CD4-positive, alpha-beta T cell treated with Interferon alpha-2 for 1 hour (primary cell): Measurements from ENCODE around the gene TBL2.
"Not testable (repeated sequence)": the region's sequence is repeated elsewhere in the genome, so short reads cannot be mapped to it uniquely, and the experiment has no call there.

ENCODE experiments used
- DNase-seq, 2 donors: peaks; one replicate each; pipeline ENCODE4 v3.0.0-alpha.2; 2020 to 2022

The TBL2 gene, protein sequence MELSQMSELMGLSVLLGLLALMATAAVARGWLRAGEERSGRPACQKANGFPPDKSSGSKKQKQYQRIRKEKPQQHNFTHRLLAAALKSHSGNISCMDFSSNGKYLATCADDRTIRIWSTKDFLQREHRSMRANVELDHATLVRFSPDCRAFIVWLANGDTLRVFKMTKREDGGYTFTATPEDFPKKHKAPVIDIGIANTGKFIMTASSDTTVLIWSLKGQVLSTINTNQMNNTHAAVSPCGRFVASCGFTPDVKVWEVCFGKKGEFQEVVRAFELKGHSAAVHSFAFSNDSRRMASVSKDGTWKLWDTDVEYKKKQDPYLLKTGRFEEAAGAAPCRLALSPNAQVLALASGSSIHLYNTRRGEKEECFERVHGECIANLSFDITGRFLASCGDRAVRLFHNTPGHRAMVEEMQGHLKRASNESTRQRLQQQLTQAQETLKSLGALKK

DNA sequence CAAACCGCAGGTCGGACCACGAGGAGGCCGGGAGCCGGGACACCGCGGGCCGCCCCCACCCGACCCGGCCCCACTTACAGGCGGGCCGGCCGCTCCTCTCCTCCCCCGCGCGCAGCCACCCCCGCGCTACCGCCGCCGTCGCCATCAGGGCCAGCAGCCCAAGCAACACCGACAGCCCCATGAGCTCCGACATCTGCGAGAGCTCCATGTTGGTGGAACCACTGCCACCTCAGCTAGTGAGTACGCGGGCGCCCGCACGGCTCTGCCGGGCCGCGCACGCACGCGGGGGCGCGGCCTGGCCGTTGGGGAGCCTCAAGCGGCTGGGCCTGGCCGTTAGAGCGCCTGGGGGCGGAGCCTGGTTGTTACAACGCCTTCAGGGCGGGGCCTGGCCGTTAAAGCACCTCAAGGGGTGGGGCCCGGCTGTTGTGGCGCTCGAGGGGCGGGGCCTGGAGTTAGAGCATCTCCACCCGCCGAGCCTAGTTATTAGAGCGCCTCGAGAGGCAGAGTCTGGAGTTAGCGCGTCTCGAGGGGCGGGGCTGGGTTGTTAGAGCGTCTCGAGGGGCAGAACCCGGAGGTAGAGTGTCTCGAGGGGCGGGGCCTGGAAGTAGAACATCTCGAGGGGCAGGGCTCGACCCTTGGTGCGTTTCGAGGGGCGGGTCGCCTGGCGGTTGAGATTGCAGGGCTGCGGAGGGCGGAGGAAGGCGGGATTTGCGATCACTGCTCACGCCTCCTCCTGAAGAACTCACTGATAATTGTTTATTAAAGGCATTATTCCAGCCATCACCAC, at the start of gene TBL2:
Gene TBL2 (minus strand): TSS at position 238 of the 787 bp plus-strand sequence. CDS start 30 bp downstream, at position 208.
- peak; percentile 99 for DNase-seq

DNA sequence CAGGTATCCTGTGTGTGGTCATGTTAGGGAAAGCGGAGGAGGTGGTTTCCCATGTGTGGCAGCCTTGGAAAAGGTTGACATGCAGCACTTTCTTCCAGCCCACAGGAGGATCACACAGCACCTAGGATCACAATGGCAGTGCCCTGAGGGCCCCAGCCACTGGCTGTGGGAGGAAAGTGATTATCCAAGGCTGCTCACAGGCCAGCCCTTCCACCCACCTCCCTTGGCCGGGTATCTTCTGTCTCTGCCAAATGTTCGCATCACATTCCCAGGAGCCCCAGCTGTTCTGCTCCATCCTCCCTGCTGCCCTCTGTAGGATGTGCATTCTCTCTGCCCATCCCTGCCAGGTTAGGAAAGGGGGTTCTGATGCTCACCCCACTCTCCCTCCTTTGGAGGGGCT, 48.4 kb upstream of the TBL2 start:
- DNase-seq: no peak

DNA sequence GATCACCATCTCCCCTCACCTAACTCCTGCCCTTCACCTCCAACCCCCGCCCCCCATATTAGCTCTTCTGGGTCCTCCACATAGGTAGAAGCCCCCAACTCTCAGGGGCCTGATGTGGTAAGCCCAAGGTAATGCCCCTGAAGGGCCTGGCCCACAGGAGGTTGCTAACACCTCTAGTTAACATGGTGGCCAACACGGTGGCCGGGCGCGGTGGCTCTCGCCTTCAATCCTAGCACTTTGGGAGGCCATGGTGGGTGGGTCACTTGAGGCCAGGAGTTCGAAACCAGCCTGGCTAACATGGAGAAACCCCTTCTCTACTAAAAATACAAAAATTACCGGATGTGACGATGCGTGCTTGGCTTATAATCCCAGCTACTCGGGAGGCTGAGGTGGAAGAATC, 46.9 kb upstream of the TBL2 start:
- no peak for DNase-seq

DNA sequence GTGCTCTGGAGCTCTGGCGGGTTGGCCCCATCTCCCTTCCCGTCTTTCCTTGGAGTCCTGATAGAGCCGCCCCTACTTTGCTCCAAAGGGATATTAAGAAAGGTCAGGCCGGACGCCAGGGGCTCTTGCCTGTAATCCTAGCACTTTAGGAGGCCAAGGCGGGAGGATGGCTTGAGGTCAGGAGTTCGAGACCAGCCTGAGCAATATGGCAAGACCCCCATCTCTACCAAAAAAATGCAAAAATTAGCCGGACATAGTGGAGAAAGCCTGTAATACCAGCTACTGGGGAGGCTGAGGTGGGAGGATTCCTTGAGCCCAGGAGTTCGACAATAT, 46.3 kb upstream of the TBL2 start:
- DNase-seq: no peak

DNA sequence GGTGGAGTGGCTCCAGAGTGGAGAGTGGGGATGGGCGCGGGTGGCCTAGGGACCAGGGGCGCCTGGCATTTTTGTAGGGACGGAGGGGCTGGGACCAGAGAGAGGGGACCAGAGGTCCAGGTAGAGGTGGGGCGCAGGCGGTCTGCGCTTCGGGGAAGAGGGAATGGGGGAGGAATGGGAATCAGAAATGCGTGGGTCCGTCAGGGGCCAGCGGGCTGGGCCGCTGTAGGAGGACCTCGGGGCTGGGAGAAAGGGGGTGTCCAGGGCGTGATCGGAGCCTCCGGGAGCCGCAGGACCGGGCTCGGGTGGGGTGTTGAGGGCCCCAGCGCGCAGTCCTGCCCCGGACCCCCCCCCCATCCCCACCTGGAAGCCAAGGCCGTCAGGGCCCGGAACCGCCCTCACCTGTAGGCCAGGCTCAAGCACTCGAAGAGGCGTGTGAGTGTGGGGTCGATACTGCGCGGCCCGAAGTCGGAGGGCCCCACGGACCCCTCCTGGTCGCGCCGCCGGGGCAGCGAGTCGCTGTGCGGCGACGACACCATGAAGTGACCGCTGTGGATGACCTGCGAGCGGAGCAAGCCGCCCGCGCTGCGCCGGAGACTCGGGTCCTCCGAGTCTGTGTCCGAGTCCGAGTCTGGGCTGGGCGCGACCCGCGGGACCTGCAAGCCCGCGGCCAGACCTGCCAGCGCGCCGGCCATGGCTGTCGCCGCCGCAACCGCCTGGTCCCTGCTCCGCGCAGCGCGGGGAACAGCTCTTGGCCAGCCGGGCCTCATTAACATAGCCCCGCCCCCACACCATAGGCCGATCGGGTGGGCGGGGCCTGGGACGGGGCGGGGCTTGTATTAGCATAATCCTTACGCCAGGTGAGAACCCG, 45.7 kb upstream of the TBL2 start, which contains the start of gene MLXIPL:
Gene MLXIPL (minus strand): TSS at position 725 of the 871 bp plus-strand sequence. CDS start 30 bp downstream, at position 695.
- DNase-seq: peak; percentile 48 to 51

DNA sequence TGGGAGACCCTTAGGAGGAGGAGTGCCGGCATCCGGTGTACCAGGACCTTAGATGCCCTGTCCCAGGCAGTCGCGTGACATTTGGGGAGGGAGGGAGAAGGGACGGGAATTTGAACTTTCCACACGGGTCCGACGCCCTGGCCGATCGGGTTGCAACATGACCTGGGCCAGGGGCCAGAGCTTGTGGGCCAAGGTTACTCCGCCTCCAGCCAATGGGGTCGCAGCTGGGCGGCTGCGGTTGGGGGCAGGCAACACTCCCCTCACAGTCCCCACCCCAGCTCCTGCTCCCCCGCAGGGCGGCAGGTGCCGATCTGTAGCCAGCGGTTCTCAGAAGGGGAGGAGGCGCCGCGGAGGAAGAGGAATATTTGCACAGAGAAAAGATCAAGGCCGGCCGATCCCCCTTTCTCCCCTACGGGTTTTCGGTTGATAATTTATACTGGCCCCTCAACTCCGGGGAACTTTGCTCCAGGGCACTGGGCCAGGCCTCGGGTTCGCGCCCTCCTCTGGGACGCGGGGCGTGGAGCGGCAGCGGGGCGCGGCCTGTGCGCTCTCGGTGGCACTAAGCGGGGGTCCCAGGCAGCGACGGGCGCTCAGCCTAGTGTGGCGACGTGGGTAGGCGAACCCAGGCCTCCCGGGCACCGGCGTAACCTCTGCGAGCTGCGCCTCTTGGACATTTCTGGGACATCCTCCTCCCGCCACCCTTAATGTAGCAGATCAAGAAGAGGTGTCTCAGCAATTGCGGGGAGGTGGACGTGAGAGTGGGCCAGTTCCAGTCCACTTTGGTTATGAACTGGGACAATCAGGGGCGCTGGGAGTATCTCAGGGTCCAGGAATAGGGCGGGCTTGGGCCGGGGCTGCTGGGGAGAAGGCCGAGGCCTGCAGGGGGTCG, 44.8 kb upstream of the TBL2 start:
- DNase-seq: no peak

DNA sequence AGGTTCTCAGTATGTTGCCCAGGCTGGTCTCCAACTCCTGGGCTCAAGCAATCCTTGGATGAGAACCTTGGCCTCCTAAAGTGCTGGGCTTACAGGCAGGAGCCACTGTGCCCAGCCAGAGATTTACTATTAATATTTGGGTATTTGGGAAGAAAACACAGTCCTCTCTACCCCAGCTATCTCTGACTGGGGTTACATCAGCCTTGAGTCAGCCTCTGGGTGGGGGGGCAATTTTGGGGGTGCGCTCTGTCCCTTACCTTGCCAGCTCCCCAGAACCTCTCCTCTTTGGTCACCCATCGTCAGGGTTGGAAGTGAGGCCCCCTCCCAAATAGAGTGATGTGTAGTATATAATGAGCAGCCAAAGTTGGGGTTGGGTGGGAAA, 44.1 kb upstream of the TBL2 start:
- DNase-seq: no peak

DNA sequence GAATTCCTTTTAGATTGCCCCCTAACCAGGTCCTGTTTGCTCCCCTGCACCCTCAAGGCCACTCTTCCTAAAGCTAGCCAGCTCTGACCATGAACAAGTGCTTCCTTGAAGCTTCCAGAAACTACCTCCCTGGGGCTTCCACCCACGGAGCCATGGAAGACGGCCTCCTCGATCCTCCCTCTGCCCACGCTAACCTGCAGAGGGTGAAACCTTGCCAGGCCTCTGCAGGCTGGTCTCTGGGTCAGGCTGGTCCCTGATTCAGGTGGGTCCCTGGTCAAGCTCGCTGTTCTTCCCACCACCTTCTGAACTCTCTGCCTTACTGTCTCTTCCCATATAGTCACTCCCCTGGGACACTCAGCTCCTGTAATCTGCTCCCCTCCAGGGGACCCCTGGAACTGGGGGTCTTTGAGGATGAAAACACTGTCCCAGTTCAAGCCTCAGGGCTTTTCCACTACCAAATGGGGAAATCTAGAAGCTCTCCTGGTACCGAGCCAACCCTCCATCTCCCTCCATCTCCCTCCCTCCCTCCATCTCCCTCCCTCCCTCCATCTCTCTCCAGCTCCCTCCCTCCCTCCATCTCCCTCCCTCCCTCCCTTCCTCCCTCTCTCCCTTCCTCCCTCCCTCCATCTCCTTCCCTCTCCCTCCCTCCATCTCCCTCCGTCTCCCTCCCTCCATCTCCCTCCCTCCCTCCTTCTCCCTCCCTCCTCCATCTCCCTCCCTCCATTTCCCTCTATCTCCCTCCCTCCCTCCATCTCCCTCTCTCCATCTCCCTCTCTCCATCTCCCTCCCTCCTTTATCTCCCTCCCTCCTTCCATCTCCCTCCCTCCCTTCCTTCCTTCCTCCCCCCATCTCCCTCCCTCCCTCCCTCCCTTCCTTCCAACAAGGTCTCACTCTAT, 43.0 kb upstream of the TBL2 start:
- DNase-seq: no peak

DNA sequence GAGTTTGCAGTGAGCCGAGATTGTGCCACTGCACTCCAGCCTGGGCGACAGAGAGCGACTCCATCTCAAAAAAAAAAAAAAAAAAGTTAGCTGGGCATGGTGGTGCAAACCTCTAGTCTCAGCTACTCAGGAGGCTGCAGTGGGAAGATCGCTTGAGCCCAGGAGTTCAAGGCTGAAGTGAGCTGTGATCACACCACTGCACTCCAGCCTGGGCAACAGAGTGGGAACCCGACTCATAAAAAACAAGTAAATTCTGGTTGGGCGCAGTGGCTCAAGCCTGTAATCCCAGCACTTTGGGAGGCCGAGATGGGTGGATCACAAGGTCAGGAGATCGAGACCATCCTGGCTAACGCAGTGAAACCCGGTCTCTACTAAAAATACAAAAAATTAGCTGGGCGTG, 41.0 kb upstream of the TBL2 start:
- DNase-seq: not testable (repeated sequence)

DNA sequence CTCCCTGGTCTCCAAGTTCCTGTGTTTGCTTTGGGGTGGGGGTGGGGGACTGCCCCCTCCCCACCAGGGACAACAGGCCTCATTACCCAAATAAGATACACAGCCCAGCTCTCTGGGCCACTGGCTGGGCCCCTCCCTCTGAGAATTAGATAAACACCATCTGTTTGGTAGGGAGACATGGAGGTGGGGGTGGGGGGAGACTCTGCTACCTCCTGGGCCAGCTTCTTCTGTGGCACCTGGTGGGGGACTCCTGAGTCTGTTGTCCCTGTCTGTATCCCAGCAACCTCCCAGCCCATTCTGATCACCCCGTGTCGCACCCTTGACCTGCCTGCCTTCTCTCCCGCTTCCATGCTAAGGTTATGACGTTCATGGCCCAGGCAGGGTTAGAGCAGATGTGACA, 40.2 kb upstream of the TBL2 start:
- no peak for DNase-seq

DNA sequence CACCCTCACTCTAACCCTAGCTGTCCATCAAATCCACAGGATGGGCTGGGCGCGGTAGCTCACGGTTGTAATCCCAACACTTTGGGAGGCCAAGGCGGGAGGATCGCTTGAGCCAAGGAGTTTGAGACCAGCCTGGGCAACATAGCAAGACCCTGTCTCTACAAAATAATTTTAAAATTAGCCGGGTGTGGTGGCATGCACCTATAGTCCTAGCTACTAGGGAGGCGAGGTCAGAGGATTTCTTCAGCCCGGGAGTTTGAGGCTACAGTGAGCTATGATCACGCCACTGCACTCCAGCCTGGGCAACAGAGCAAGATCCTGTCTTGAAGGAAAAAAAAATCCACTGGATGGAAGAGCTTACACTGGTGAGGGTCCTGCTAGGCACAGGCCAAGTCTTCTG, 39.1 kb upstream of the TBL2 start:
- DNase-seq: not testable (repeated sequence)

DNA sequence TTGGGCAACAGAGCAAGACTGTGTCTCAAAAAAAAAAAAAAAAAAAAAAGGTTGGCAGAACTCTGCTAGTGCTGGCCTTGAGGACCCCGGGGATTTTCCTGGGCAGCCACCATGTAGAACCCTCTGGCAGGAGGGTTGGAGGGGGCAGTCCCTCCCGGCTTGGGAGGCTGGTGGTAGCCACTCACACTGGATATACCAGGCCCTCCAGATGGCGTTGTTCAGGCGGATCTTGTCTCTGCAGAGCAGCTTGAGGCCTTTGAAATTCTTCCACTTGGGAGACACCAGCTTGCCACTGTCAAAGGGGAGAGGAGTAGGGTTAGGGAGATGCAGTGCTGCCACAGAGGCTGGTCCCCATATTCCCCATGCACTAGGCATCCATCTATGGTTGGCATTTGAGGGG, 37.5 kb upstream of the TBL2 start:
- no peak for DNase-seq

DNA sequence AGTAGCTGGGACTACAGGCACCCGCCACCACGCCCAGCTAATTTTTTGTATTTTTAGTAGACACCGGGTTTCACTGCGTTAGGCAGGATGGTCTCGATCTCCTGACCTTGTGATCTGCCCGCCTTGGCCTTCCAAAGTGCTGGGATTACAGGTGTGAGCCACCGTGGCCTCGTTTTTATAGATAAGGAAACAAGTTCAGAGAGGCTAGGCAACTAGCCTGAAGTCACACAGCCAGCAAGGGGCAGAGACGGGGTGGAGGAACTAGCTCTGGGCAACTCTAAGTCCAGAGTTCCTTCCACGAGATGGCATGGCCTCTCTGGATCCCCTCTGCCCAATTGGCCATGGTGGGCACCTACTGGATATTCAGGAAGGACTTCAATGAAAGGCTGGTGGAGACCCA, 36.6 kb upstream of the TBL2 start:
- not testable (repeated sequence) for DNase-seq

DNA sequence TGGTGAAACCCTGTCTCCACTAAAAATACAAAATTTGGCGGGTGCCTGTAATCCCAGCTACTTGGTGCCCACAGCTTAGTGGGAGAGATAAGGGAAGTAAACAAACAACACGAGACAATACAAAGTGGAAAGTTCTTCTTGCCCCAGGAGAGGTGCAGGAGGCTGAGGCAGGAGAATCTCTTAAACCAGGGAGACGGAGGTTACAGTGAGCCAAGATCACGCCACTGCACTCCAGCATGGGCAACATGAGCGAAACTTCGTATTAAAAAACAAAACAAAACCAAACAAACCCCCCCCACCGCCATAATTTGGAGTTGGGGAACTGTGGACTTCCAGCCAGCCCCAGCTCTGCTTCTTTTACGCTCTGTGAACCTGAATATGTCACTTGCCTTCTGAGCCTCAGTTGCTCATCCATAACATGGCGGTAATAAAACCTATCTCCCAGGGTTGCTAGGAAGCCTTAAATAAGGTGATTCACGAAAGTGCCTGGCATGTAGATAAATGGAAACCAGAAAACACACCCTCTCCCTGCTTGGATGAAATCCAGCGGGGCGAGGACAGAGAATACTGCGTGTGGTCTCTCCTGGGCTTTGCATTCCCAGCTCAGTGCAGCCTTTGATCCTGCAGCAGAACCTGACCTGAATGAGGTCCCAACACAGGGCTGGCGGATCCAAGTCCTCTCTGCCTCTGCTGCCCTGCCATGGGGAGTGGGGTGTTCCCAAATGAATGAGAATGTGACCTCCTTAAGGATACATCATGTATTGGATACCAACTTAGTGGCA, 35.8 kb upstream of the TBL2 start:
- DNase-seq: no peak

DNA sequence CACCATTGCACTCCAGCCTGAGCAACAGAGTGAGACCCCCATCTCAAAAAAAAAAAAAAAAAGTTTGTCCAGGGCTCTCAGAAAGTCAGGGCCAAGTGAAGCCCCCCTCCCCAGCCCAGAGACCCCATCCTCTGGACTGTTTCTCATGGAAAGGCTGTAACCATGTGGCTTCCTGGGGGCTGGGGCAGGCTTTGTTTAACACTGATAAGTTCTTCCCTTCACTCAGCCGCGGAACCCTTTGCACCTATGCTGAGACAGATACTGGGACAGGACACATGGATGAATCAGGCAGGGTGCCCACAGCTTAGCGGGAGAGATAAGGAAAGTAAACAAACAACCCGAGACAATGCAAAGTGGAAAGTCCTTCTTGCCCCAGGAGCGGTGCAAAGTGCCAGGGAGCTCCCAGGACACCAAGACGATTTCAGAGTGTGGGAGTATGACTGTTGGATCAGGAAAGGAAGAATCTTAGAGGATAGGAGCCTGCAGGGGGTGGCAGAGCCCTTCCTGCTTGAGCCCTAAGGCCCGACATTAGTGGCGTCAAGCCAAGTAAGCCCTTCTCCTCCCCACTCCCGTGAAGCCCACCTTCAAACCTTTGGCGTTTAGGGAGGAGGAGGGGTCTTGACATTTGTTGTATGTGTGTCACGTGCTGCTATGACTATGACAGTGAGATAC, 34.4 kb upstream of the TBL2 start:
- no peak for DNase-seq

DNA sequence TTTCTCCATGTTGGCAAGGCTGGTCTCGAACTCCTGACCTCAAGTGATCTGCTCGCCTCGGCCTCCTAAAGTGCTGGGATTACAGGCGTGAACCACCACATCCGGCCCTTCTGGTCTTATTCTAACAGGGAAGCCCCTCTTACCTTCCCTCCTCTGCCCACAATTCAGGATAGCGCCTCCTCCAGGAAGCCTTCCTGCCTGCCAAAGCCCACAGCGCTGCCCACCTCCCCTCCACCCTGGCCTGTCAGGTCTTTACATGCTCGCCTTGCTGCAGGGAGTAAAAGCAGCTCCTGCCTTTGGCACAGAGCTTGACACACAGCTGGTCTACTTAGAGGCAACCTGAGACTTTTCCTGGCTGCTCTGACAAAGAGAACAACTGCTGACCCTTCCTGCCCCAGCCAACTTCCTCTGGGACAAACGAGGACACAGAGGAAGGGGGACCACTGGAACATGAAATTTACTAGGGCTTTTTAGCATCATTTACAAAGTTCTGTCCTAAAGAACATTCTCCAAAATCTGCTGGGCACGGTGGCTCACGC, 32.7 kb upstream of the TBL2 start:
- no peak for DNase-seq

DNA sequence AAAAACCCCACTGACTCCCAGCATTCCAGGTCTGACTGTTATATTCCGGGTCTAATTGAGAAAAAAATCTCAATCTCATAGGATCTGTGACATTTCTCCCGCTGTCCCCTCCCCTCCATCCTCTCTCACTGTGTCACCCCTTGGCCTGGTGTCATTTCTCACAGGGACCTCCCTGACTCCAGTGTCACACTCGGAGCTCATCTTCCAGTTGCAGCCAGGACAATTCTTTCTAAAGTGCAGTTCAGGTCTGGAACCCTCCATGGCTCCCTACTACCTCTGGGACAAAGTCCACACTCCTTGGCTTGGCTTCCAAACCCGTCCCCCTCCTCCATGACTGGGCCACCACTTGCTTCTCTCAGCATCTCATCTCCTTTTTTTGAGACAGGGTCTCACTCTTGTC, 31.7 kb upstream of the TBL2 start:
- DNase-seq: no peak

DNA sequence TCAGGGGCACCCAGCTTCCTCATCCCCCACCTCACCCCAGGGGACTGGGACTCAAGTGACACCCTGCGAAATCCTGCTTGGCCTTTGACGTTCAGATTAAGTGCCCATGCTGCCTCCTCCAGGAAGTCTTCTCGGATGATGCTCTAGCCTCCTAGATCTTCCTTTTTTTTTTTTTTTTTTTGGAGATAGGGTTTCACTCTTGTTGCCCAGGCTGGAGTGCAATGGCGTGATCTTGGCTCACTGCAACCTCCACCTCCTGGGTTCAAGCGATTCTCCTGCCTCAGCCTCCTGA, 29.3 kb upstream of the TBL2 start:
- DNase-seq: not testable (repeated sequence)
